ENCODE data around the gene STIL. TPM values are rescaled to one million over a fixed set of nuclear protein-coding genes. Genes with fewer than 3 reads are reported as not detected.
"Not testable (repeated sequence)": the region's sequence is repeated elsewhere in the genome, so short reads cannot be mapped to it uniquely, and the experiment has no call there.

STIL gene
- total RNA-seq, 1 donor from 2014 or later: 12.4 TPM

DNA sequence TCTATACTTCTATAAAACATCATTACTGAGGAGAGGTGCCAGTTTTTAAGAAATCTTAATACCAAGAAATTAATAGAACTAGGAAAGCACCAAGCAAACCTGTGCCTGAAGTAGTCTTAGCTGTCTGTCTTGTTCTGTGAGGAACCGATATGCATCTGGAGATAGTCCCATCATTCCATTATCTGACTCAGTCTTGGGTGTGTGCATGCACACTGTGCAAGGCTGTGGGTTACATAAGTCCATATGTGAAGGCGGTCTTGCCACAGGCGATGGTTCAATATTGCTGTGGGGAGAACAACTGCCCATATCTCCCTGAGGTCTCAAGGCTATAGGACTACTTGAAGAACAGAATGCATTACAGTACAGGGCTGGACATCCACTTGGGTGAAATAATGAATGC lies 33.8 kb downstream of the STIL start:
- no peaks in the 10 kb centered on the region for H3K9me3 Mint-ChIP-seq
- H3K27ac Mint-ChIP-seq: no peak overlapping the region
- H3K4me3 Mint-ChIP-seq: no peak overlapping the region
- peaks cover 4% of the 10 kb centered on the region for H3K36me3 Mint-ChIP-seq
- TF ChIP-seq, protein P1, sequence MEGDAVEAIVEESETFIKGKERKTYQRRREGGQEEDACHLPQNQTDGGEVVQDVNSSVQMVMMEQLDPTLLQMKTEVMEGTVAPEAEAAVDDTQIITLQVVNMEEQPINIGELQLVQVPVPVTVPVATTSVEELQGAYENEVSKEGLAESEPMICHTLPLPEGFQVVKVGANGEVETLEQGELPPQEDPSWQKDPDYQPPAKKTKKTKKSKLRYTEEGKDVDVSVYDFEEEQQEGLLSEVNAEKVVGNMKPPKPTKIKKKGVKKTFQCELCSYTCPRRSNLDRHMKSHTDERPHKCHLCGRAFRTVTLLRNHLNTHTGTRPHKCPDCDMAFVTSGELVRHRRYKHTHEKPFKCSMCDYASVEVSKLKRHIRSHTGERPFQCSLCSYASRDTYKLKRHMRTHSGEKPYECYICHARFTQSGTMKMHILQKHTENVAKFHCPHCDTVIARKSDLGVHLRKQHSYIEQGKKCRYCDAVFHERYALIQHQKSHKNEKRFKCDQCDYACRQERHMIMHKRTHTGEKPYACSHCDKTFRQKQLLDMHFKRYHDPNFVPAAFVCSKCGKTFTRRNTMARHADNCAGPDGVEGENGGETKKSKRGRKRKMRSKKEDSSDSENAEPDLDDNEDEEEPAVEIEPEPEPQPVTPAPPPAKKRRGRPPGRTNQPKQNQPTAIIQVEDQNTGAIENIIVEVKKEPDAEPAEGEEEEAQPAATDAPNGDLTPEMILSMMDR (IDR thresholded peaks at IDR 0.05; ENCODE audit: unreplicated experiment): no peak
- H3K27me3 Mint-ChIP-seq (ENCODE audit: low read depth): no peaks in the 10 kb centered on the region
- DNase-seq (ENCODE audit: low spot score in 2 of 2, unreplicated experiment in 2 of 2): no peak
- no peaks in the 10 kb centered on the region for H3K4me1 Mint-ChIP-seq

DNA sequence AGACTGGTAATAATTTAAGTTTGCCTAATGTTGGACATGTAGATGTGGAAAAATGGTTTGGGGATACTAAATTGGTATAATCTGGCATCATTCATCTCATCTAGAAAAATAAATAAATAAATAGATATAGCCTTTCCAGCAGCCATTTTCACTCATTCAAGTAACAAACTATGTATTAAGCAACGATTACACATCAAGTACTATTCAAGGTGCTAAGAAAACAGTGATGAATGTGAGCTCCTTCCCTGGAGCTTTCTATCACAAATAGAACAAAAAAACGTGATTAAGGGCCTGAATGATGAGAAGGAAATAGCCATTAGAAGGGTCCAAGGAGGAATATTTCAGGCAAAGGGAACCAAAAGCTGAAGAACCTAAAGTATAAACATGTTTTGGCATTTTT lies 37.1 kb downstream of the STIL start:
- Mint-ChIP-seq H3K4me1 (no peaks in the 10 kb centered on the region), H3K4me3 (no peak overlapping the region), H3K9me3 (no peaks in the 10 kb centered on the region), H3K27me3 (ENCODE audit: low read depth) (no peaks in the 10 kb centered on the region), H3K36me3 (peaks cover 4% of the 10 kb centered on the region), H3K27ac (no peak overlapping the region)
- no peak for DNase-seq (ENCODE audit: low spot score in 2 of 2, unreplicated experiment in 2 of 2)
- TF ChIP-seq, protein P1 (IDR thresholded peaks at IDR 0.05; ENCODE audit: unreplicated experiment): no peak

DNA sequence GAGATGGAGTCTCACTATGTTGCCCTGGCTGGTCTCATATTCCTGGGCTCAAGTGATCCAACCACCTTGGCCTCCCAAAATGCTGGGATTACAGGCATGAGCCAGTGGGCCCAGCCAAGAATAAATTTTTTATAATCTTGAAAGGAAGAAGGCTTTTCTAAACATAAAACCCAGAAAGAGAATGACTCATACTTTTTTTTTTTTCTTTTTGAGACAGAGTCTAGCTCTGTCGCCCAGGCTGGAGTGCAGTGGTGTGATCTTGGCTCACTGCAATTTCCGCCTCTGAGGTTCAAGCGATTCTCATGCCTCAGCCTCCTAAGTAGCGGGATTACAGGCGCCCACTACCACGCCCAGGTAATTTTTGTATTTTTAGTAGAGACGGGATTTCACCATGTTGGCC lies 38.1 kb downstream of the STIL start:
- H3K36me3 Mint-ChIP-seq; DNase-seq (ENCODE audit: low spot score in 2 of 2, unreplicated experiment in 2 of 2); H3K27ac Mint-ChIP-seq; H3K27me3 Mint-ChIP-seq (ENCODE audit: low read depth); H3K4me1 Mint-ChIP-seq; H3K9me3 Mint-ChIP-seq; H3K4me3 Mint-ChIP-seq: not testable (repeated sequence)

GRCh38 chr1:47265529-47265928 lies 48.4 kb downstream of the STIL start:
- H3K27ac Mint-ChIP-seq; H3K4me3 Mint-ChIP-seq; H3K27me3 Mint-ChIP-seq (ENCODE audit: low read depth); DNase-seq (ENCODE audit: low spot score in 2 of 2, unreplicated experiment in 2 of 2); H3K9me3 Mint-ChIP-seq; H3K4me1 Mint-ChIP-seq: not testable (repeated sequence)
- H3K36me3 Mint-ChIP-seq: peaks cover 20% of the 10 kb centered on the region

- no peak for DNase-seq (ENCODE audit: low spot score in 2 of 2, unreplicated experiment in 2 of 2)
- H3K4me1 Mint-ChIP-seq: no peaks in the 10 kb centered on the region
- no peaks in the 10 kb centered on the region for H3K27me3 Mint-ChIP-seq (ENCODE audit: low read depth)
- peaks cover 17% of the 10 kb centered on the region for H3K36me3 Mint-ChIP-seq
- H3K4me3 Mint-ChIP-seq: no peak overlapping the region
- no peaks in the 10 kb centered on the region for H3K9me3 Mint-ChIP-seq
- TF ChIP-seq, protein P1 (IDR thresholded peaks at IDR 0.05; ENCODE audit: unreplicated experiment): peak; percentile 65
- H3K27ac Mint-ChIP-seq: no peak overlapping the region
Measured at GRCh38 chr1:47262787-47263413, 51.0 kb downstream of the STIL start.

- TF ChIP-seq, protein P1 (IDR thresholded peaks at IDR 0.05; ENCODE audit: unreplicated experiment): no peak
- DNase-seq (ENCODE audit: low spot score in 2 of 2, unreplicated experiment in 2 of 2): no peak
- peaks cover 2% of the 10 kb centered on the region for H3K4me1 Mint-ChIP-seq
- H3K36me3 Mint-ChIP-seq: peaks cover 14% of the 10 kb centered on the region
- no peaks in the 10 kb centered on the region for H3K27me3 Mint-ChIP-seq (ENCODE audit: low read depth)
- no peaks in the 10 kb centered on the region for H3K9me3 Mint-ChIP-seq
- H3K27ac Mint-ChIP-seq: no peak overlapping the region
- no peak overlapping the region for H3K4me3 Mint-ChIP-seq
Measured at GRCh38 chr1:47257224-47257623, 56.7 kb downstream of the STIL start.

- Mint-ChIP-seq H3K4me3 (no peak overlapping the region), H3K4me1 (peaks cover 2% of the 10 kb centered on the region), H3K36me3 (peaks cover 7% of the 10 kb centered on the region), H3K27ac (peak overlapping the region; percentile 71), H3K9me3 (no peaks in the 10 kb centered on the region), H3K27me3 (ENCODE audit: low read depth) (no peaks in the 10 kb centered on the region)
- TF ChIP-seq, protein P1 (IDR thresholded peaks at IDR 0.05; ENCODE audit: unreplicated experiment): no peak
- DNase-seq (ENCODE audit: low spot score in 2 of 2, unreplicated experiment in 2 of 2): no peak
Measured at GRCh38 chr1:47252795-47253194, 61.2 kb downstream of the STIL start.

Data from mesothelial cell of epicardium (in vitro differentiated cells).